ENCODE data around the gene ZNF33A.
"Not testable (repeated sequence)": the region's sequence is repeated elsewhere in the genome, so short reads cannot be mapped to it uniquely, and the experiment has no call there.

ZNF33A gene

DNA sequence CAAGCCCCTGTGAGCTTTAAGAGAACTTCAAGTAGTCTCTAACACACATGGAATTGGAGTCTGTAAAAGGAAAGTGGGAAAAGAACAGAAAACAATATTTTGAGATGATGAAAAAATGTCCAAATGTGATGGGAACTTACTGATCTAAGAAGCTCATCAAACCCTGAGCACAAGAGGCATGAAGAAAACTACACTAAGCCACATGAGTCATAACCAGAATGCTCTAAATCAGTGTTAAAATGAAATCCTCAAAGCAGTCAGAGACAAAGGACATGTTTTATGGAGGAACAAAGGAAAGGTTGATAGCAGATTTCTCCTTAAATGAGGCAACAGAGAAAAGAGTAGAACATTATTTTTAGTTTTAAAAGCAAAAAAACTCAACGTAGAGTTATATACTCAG, 37.2 kb downstream of the ZNF33A start:
- DNase-seq, result no peak

DNA sequence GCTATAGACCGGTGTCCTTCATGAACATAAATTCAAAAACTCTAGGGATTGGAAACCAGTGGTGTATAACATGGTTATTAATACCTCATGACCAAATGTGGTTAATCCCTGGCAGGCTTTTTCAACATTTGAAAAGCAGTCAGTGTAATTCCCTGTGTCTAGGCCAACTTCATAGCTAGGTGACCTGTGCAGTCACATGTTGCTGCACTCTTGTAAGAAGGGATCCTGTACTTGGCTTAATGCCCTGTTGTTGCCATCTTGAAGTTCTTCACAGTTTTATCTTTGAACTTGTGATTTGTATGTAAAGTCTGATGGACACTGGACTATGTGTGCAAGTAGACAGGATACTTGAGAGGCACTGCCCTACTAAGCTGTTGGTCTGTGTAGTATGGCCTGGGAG, 39.7 kb downstream of the ZNF33A start:
- DNase-seq, result no peak

DNA sequence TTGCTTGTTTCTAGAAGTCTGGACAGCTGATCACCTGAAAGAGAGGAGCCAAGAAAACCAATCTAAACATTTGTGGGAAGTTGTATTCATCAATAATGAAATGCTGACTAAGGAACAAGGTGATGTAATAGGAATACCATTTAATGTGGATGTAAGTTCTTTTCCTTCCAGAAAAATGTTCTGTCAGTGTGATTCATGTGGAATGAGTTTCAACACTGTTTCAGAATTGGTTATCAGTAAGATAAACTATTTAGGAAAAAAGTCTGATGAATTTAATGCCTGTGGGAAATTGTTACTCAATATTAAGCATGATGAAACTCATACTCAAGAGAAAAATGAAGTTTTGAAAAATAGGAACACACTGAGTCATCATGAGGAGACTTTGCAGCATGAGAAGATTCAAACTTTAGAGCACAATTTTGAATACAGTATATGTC, 43.9 kb downstream of the ZNF33A start:
- no peak for DNase-seq

DNA sequence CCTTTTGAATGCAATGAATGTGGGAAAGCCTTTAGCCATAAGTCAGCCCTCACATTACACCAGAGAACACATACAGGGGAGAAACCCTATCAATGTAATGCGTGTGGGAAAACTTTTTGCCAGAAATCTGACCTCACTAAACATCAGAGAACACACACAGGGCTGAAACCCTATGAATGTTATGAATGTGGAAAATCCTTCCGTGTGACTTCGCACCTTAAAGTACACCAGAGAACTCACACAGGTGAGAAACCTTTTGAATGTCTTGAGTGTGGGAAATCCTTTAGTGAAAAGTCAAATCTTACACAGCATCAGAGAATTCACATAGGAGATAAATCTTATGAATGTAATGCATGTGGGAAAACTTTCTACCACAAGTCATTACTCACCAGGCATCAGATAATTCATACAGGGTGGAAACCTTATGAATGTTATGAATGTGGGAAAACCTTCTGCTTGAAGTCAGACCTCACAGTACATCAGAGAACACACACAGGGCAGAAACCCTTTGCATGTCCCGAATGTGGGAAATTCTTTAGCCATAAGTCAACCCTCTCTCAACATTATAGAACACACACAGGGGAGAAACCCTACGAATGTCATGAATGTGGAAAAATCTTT, 44.9 kb downstream of the ZNF33A start:
- not testable (repeated sequence) for DNase-seq

DNA sequence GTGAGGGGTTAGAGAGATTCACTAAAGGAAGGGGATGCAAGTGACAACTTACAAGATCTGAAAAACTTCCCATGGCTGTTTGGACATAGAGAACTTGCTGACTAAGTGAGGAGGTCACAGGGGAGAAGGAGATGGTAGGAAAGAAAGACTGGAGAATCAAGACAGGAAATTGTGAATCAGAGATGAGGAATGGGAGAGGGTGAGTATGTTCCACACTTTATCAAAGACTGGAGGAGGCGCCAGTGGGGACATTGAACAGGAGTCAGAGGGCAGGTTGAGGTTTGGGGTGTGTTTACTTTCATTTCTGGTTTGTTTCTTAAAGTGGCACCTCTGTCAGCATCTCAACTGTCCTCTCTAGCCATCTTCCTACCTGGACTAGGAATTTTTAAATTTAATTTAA, 59.2 kb downstream of the ZNF33A start:
- not testable (repeated sequence) for DNase-seq

DNA sequence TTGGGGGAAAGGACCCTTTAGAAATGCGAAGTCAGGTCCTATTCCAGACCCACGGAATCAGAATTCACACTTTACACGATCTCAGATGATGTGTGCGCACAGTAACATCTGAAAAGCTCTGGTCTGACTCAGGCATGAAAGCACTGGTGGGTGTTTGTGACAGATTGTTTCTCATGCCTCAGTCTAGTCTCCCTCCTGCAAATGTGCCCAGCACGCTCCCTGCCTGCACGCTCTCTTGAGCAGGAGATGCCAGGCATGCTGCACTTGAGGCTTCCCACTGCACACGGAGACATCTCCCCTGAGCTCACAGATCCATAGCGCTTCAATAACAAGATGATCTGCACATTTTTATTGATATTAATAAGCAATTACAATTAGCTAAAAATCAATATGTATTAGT, 60.0 kb downstream of the ZNF33A start:
- DNase-seq, result no peak

DNA sequence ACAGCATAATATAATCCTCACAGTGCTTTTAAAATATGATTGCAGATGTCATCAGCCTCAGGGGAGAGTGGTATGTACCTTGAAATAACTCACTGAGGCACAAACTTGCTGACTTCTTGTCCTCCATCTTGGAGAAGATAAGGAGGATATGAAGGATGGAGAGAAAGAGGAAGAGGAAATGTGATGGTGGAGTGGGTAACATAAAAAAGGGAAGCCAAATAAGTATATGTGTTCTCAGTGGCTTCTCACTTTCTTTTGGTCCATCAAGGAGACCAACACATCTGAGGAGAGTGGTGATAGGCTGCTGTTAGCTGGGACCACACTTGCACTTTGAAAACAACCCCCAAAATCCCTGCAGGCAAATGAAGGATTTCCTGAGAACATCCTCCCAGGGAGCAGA, 62.1 kb downstream of the ZNF33A start:
- DNase-seq, result no peak

DNA sequence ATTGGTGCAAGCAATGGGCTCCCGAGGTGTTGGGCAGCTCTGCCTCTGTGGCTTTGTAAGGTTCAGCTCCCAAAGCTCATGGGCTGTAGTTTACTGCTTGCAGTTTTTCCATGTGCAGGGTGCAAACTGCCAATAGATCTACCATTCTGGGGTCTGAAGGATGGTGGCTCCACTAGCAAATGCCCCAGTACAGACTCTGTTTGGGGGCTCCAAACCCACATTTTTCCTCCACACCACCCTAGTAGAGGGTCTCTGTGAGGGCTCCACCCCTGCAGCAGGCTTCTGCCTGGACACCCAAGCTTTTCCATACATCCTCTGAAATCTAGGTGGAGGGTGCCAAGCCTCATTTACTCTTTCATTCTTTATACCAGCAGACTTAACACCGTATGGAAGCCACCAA, 66.2 kb downstream of the ZNF33A start:
- no peak for DNase-seq

DNA sequence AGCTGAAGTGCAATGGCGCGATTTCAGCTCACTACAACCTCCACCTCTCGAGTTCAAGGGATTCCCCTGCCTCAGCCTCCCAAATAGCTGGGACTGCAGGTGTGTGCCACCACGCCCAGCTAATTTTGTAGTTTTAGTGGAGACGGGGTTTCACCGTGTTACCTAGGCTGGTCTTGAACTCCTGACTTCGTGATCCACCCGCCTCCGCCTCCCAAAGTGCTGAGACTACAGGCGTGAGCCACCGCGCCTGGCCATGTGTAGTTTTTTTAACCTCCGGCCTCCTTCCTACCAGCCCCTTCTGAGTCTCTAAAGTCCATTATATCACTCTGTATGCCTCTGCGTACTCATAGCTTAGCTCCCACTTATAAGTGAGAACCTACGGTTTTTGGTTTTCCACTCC, 82.8 kb downstream of the ZNF33A start:
- DNase-seq, result not testable (repeated sequence)

DNA sequence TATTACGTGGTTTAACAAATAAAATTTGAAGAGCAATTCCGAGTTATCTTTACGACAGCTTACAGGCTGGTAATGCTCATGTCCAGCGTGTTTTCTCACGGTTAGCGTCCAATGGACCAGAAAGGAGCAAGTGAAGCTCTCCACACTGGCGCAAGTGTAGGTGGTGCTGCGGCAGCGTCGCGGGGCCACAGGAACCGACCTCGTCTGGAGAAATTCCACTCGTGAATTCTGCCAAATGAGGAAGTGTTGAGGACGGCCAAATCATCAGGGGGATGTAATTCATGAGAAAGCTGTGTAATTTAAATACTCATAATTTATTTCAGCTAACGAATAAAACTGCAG, 83.3 kb downstream of the ZNF33A start:
- no peak for DNase-seq

DNA sequence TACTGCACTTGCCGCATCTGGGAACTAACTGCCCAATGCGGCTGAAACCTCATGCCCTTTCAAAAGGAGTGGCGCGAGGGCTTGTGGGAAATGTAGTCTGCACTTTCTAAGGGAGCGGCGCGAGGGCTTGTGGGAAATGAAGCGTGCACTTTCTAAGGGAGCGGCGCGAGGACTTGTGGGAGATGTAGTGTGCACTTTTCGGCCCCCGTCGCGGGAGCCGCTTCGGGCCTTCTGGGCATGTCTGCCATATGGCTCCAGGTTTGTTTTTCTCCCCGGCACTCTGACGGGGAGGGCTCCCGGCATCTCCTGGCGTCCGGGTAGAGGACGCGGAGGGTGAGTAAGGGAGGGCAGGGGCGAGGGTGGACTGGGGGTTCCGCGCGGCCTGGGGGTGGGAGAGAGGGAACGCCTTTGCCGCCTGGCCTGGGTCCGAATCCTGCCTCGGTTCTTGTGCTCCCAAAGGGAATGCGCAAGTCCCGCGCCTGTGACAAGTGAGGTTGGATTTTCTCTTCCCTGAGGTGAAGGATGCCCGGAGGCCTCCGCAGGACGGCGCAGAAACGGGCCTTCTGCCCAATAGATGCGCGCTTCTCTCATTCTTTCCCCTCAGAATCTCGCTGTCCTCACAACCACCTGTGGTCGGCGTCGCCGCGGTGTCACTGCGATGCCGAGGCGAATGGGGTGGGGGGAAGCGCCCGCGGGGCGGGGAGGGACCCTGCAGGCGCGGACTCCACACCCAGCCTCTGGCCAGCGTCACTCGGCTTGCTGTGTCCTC, 83.9 kb downstream of the ZNF33A start, which contains the start of gene ZNF37A:
ZNF37A (plus strand) TSS at position 180 of the 769 bp plus-strand sequence. CDS start 2,281 bp downstream, outside the sequence.
- DNase-seq, result no peak

DNA sequence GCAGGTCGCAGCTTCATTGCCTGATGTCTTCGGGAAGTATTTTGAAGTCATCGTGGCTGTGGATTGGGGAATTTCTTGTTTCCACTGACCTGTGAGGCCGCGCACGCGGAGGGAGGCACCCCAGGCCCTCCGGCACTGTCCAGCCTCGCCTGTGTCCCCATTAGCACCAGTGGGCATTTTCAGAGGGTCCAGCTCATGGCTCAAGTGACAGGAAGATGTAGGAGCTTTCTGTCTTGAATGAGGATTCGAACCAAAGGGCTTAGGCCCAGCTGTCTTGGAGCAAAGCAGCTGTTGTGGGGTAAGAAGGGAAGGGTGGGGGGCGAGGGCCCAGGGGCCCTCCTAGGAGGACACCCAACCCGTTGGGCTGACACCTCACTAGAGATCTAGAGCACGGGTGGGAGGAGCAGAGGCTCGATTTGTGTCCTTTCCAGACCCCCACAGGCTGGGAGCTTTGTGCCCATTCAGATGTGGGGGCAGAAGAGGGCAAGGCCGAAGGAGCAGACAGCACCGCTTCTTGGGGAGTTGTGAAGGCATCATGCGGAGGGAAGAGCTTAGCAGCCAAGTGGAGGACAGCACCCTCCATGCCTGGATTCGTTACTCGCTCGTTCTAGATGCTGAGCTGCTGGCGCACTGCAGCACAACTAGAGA, 84.6 kb downstream of the ZNF33A start:
- DNase-seq, result no peak

DNA sequence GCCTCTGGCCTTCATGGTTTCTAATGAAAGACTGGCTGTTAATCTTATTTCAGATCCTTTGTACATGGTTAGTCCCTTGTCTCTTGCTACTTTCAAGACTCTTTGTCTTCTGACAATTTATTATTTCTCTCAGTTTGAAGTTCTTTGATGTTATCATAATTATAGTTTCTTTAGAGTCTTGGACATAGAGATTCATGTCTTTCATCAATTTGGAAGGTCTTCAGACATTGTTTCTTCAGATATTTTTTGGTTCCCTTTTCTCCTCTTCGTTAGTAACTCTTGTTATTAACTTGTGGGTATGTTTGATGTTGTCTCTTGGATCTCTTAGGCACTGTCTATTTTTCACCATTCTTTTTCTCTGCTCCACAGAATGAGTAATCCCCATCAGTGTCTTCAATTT, 92.4 kb downstream of the ZNF33A start:
- no peak for DNase-seq

DNA sequence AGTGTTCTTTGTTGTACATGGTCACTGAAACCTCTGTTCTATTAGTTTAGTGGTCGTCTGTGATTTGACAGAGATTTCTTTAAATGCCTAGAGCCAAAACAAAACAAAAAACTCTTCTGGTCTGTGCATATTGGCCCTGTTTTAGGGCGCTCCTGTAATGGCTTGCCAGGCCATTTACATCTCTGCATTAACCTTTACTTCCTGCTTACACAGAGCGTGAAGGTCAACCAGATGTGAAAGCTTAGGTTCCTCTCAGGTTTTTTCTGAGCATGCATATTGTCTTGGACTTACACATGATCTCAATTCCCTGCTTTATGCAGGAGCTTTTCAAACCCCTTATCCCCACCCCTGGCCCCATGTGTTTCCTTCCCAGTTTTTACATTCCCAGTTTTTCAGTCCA, 93.3 kb downstream of the ZNF33A start:
- no peak for DNase-seq

DNA sequence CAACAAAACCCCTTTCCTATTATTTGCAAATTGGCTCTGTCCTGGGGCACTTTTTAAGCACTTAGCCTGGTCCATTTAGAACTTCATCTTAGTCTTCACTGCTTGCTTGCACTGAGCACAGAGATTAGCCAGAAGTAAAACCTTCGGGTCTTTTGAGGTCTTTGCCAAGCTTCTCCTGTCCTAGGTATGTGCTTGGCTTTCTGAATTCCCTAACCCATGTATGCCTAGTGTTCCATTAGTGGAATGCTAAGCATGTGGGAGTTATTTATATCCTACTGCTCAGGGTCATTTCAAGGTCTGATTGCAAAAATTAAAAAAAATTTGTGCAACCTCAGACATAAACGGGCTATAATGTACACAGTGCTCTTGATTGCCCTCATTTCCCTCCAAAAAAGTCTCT, 101.7 kb downstream of the ZNF33A start:
- DNase-seq, result no peak

Measured in cortex of kidney (tissue), 1 donor.